Measurements from ENCODE around the gene IRF2BPL.

DNA sequence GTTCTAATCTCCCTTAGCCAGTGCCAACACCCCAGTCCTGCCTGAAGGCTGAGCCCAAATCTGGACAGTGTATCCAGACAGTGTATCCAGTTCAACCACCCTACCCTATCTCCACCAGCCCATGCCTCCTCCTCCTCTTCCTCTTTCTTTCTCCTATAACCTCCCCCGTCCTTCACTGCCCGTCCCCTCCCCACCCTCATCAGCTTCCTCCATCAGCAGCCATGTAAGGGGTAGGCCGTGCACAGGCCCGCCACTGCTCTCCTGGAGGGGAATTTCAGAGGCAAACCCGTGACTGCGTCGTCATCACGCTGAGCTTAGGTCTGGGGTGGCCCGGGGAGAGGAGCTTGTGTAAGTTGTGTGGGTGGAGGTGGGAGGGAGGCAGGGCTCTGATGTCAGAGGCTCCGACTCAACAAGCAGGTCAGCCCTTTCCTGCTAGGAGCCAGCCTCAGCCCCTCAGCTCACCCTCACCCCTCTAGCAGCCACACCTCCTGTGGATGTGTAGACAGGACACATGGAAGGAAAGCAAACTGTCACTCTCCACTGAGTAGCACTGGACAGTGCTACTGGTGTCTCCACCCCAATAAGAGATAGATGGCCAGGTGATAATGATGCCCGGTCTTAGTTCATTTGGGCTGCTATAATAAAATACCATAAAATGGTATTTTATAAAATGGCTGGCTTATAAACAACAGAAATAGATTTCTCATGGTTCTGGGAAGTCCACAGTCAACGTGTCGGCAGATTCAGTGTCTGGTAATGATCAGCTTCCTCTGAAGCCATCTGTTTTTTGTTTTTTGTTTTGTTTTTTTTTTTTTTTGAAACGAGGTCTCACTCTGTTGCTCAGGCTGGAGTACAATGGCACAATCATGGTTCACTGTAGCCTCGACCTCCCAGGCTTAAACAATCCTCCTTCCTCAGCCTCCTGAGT lies 50.5 kb downstream of the IRF2BPL start:
- TF ChIP-seq, protein P1, sequence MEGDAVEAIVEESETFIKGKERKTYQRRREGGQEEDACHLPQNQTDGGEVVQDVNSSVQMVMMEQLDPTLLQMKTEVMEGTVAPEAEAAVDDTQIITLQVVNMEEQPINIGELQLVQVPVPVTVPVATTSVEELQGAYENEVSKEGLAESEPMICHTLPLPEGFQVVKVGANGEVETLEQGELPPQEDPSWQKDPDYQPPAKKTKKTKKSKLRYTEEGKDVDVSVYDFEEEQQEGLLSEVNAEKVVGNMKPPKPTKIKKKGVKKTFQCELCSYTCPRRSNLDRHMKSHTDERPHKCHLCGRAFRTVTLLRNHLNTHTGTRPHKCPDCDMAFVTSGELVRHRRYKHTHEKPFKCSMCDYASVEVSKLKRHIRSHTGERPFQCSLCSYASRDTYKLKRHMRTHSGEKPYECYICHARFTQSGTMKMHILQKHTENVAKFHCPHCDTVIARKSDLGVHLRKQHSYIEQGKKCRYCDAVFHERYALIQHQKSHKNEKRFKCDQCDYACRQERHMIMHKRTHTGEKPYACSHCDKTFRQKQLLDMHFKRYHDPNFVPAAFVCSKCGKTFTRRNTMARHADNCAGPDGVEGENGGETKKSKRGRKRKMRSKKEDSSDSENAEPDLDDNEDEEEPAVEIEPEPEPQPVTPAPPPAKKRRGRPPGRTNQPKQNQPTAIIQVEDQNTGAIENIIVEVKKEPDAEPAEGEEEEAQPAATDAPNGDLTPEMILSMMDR (IDR thresholded peaks at IDR 0.05; ENCODE audit: low read depth, low read length), result no peak
- no peak for TF ChIP-seq EZH2phosphoT487 (IDR thresholded peaks at IDR 0.05; ENCODE audit: low read depth)
